ENCODE results near the gene PXDC1. TPM values are rescaled to one million over a fixed set of nuclear protein-coding genes. Genes with fewer than 3 reads are reported as not detected.

The PXDC1 gene
- total and polyA plus RNA-seq, 2 experiments from 2014 or later: 1.2 to 1.8 TPM

GRCh38 chr6:3762359-3762758 lies 10.8 kb upstream of the PXDC1 start:
- no peak overlapping the region for H3K4me3 Mint-ChIP-seq
- no peak overlapping the region for H3K4me3 ChIP-seq
- H4K20me1 ChIP-seq (replicated peaks; ENCODE audit: insufficient read depth): no peaks in the 10 kb centered on the region; the same call in 1 of the 2 replicates
- H3K27ac Mint-ChIP-seq: no peak overlapping the region
- no peak for TF ChIP-seq EZH2phosphoT487 (IDR thresholded peaks at IDR 0.05; ENCODE audit: unreplicated experiment)
- no peak for TF ChIP-seq ETS1 (IDR thresholded peaks at IDR 0.05)
- no peak for TF ChIP-seq REST (IDR thresholded peaks at IDR 0.05; ENCODE audit: unreplicated experiment)
- TF ChIP-seq ZNF114 (CRISPR knock-in tag; IDR thresholded peaks at IDR 0.05): no peak
- no peak for TF ChIP-seq POLR2AphosphoS5 (IDR thresholded peaks at IDR 0.05; ENCODE audit: low read depth)
- no peak for TF ChIP-seq EZH2 (IDR thresholded peaks at IDR 0.05; ENCODE audit: low read depth, unreplicated experiment)
- TF ChIP-seq ZNF462 (CRISPR knock-in tag; IDR thresholded peaks at IDR 0.05): no peak
- TF ChIP-seq CTCF (conservative IDR thresholded peaks at IDR 0.05; ENCODE audit: low read depth in 2 of 2): no peak
- TF ChIP-seq CREB1 (CRISPR knock-in tag; IDR thresholded peaks at IDR 0.05; ENCODE audit: low read depth): no peak
- TF ChIP-seq NANOG (IDR thresholded peaks at IDR 0.05; ENCODE audit: borderline replicate concordance): no peak
- TF ChIP-seq ZNF331 (CRISPR knock-in tag; IDR thresholded peaks at IDR 0.05; ENCODE audit: low read depth): no peak
- TF ChIP-seq STAT1 (IDR thresholded peaks at IDR 0.05; ENCODE audit: unreplicated experiment): no peak
- no peak for TF ChIP-seq JUNB (IDR thresholded peaks at IDR 0.05; ENCODE audit: unreplicated experiment)
- H3K9me3 Mint-ChIP-seq: no peaks in the 10 kb centered on the region
- no peaks in the 10 kb centered on the region for H3K27me3 ChIP-seq (ENCODE audit: insufficient read depth)
- ATAC-seq (no peak), DNase-seq (ENCODE audit: low spot score) (no peak)
- no peaks in the 10 kb centered on the region for H3F3A ChIP-seq (replicated peaks; ENCODE audit: low read depth)
- H3K36me3 ChIP-seq (ENCODE audit: insufficient read depth): no peaks in the 10 kb centered on the region
- H3K4me1 ChIP-seq (ENCODE audit: insufficient read depth): peaks cover 8% of the 10 kb centered on the region; the same call in 1 of the 2 replicates
- no peaks in the 10 kb centered on the region for H3K9me2 ChIP-seq (ENCODE audit: insufficient read depth)
- H3K36me3 Mint-ChIP-seq (ENCODE audit: low read depth): no peaks in the 10 kb centered on the region
- H3K27me3 Mint-ChIP-seq (ENCODE audit: insufficient read depth, low read depth, poor library complexity): peaks cover 10% of the 10 kb centered on the region
- H3K4me1 Mint-ChIP-seq: peaks cover 14% of the 10 kb centered on the region
- H3K4me2 ChIP-seq: no peak overlapping the region
- H3K27ac ChIP-seq (ENCODE audit: low read depth): no peak overlapping the region
- no peaks in the 10 kb centered on the region for H3K79me2 ChIP-seq (replicated peaks; ENCODE audit: insufficient read depth)
- H2AFZ ChIP-seq: no peak overlapping the region
